Measurements from ENCODE around the gene CNTNAP4.

Gene CNTNAP4

GRCh38 chr16:76276745-76277438 lies at the start of gene CNTNAP4:
TSS of gene CNTNAP4 (plus strand) at chr16:76277401. CDS start at chr16:76277663, 262 bp downstream.
- no peak for DNase-seq

- no peak for DNase-seq
Observed at GRCh38 chr16:76228546-76229146, 48.6 kb upstream of the CNTNAP4 start.

GRCh38 chr16:76232704-76233103 lies 44.5 kb upstream of the CNTNAP4 start:
- DNase-seq: no peak

GRCh38 chr16:76235025-76235424 lies 42.2 kb upstream of the CNTNAP4 start:
- DNase-seq: no peak

GRCh38 chr16:76235426-76235825 lies 41.8 kb upstream of the CNTNAP4 start:
- DNase-seq: no peak

- no peak for DNase-seq
Observed at GRCh38 chr16:76237471-76237870, 39.7 kb upstream of the CNTNAP4 start.

GRCh38 chr16:76241755-76242154 lies 35.4 kb upstream of the CNTNAP4 start:
- DNase-seq: no peak

- DNase-seq: no peak
Observed at GRCh38 chr16:76243620-76244019, 33.6 kb upstream of the CNTNAP4 start.

GRCh38 chr16:76246587-76246986 lies 30.6 kb upstream of the CNTNAP4 start:
- DNase-seq: no peak

GRCh38 chr16:76265434-76266045 lies 11.7 kb upstream of the CNTNAP4 start:
- peak; percentile 0 for DNase-seq

GRCh38 chr16:76268824-76269223 lies 8.4 kb upstream of the CNTNAP4 start:
- no peak for DNase-seq

GRCh38 chr16:76277460-76278030 lies 344 bp downstream of the CNTNAP4 start:
- DNase-seq: no peak

- no peak for DNase-seq
Observed at GRCh38 chr16:76278086-76278485, 885 bp downstream of the CNTNAP4 start.

- DNase-seq: no peak
Observed at GRCh38 chr16:76278980-76279379, 1.8 kb downstream of the CNTNAP4 start.

- DNase-seq: no peak
Observed at GRCh38 chr16:76280421-76281215, 3.4 kb downstream of the CNTNAP4 start.

GRCh38 chr16:76287466-76287865 lies 10.3 kb downstream of the CNTNAP4 start:
- DNase-seq: no peak

- DNase-seq: no peak
Observed at GRCh38 chr16:76292218-76292617, 15.0 kb downstream of the CNTNAP4 start.

GRCh38 chr16:76293980-76294379 lies 16.8 kb downstream of the CNTNAP4 start:
- DNase-seq: no peak

GRCh38 chr16:76294396-76295214 lies 17.4 kb downstream of the CNTNAP4 start:
- DNase-seq: no peak

GRCh38 chr16:76297941-76298340 lies 20.7 kb downstream of the CNTNAP4 start:
- no peak for DNase-seq

GRCh38 chr16:76303637-76304314 lies 26.6 kb downstream of the CNTNAP4 start:
- DNase-seq: no peak

Measured in EL (cell line).